BJ (cell line): Measurements from ENCODE around the gene ARID3B. TPM values are rescaled to one million over a fixed set of nuclear protein-coding genes. Genes with fewer than 3 reads are reported as not detected.
A peak's percentile ranks its signal among the peaks of the same experiment; 100 is the strongest.

Experiments
- CTCF ChIA-PET: fragments of 350-600 bp; formaldehyde crosslinking; extraction: SDS; loops from one replicate; lab custom pipeline; 2021; ENCODE audit warnings: antibody characterized with exemption, inconsistent platforms; lab: Yijun Ruan, JAX
- POLR2A ChIA-PET: fragments of 300-600 bp; sonication (Branson Sonifier 250); formaldehyde crosslinking; extraction: SDS; loops from one replicate; lab custom pipeline; 2021; ENCODE audit warnings: antibody characterized with exemption; lab: Charles Lee
- DNase-seq: peaks from one replicate; pipeline ENCODE4 v3.0.0-alpha.2; 2011; ENCODE audit warnings: low read depth
- H3K27me3 ChIP-seq: 2 replicates; pipeline ENCODE4 v1.6.0; 2011; ENCODE audit warnings: low read length; ENCODE audit not compliant: control insufficient read depth, insufficient read depth
- H3K36me3 ChIP-seq: 2 replicates; pipeline ENCODE4 v1.5.1; 2011; ENCODE audit warnings: low read length; ENCODE audit not compliant: control insufficient read depth, insufficient read depth
- H3K4me3 ChIP-seq: 2 replicates; pipeline ENCODE4 v1.5.1; 2011; ENCODE audit warnings: low read depth, mild to moderate bottlenecking, control low read depth, low read length
- CTCF ChIP-seq: IDR thresholded peaks from 2 replicates; pipeline ENCODE4 v1.5.1; 2011; ENCODE audit warnings: low read depth, mild to moderate bottlenecking, control low read depth, inconsistent platforms, low read length, moderate library complexity; ENCODE audit not compliant: insufficient read depth
- polyA plus RNA-seq: library from polyadenylated mRNA; depleted of rRNA; stranded (reverse); fragments of >200 nt; gene quantifications from 2 replicates; pipeline ENCODE4 v1.2.3, GENCODE V29; 2011

Gene ARID3B
- polyA plus RNA-seq, 1 experiment, result 1.5 TPM

DNA sequence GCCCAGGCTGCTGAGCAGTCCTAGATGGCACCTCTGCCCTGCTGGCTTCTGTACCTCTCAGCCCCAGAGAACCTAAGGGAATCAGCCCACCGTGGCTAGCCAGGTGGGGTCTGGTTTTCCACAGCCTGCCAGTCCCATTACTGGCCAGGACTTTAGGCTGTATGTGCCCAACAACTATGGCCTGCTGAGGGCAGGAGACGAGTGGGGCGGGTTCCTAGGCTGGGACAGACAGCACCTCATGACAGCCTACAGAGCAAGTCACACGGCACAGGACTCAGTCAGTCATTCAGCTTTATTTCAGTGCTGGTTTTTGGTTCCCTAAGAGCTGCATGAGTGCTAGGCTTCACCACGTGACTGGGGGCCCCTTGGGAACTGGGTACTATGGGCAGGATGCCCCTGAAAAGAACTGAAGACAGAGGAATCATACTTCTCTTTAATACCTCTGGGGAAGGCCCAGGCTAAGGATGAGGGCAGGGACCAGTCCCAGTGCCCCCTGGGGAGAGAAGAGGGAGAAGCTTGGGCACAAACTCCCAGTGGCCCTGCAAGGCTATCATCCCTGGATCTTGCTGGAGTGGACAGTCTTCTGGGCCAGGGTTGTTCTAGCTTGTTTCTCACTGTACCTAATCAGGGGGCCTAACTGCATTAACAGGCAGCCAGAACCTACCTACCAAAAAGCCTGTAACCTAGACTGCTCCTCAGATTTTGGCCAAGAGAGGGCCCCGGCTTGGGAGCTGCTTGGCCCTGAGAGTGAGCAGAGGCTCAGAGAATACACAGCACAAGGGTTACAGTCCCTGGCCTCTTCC, 89.5 kb downstream of the ARID3B start:
- Histone ChIP-seq H3K4me3 (no peak overlapping the region), H3K27me3 (no peaks in the 10 kb centered on the region), H3K36me3 (peaks cover 47% of the 10 kb centered on the region)
- ChIA-PET CTCF (interaction anchor here (0.6 to 22.3 kb wide), 19 partner anchors 10 to 319 kb away, joined by 3 to 563 read pairs (median 10); partner anchors contain the start of genes CLK3, CSK and CYP11A1), POLR2A (no interaction called here)
- DNase-seq, result no peak
- no peak for TF ChIP-seq CTCF

DNA sequence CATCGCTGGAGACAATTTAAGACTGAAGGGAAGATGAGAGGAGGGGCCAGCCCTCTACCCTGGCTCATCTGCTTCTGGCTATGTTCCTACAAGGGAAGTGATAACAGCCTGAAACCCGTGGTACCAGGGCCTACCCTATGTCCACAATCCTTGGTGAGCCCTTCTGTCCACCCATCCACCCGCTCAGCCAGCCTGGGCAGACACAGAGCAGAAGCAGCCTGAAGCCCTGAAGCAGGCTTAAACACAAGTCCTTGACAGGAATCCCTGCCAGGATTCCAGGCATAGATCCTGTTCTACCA, 90.0 kb downstream of the ARID3B start:
- peaks cover 43% of the 10 kb centered on the region for H3K36me3 ChIP-seq
- POLR2A ChIA-PET, result no interaction called here

GRCh38 chr15:74631408-74631807, 90.4 kb downstream of the ARID3B start:
- no peak for DNase-seq
- Histone ChIP-seq H3K36me3 (peaks cover 39% of the 10 kb centered on the region), H3K27me3 (no peaks in the 10 kb centered on the region), H3K4me3 (no peak overlapping the region)
- CTCF ChIA-PET, result interaction anchor here (0.6 to 22.3 kb wide), 29 partner anchors 9 to 318 kb away, joined by 3 to 563 read pairs (median 4); partner anchors contain the start of genes CLK3, CSK, CYP11A1 and UBL7
- no peak for TF ChIP-seq CTCF
- POLR2A ChIA-PET, result no interaction called here

More for the DNA sequence above, 90.0 kb downstream of the ARID3B start:
- Histone ChIP-seq H3K27me3 (no peaks in the 10 kb centered on the region), H3K4me3 (no peak overlapping the region)
- no peak for TF ChIP-seq CTCF
- DNase-seq, result no peak
- CTCF ChIA-PET, result interaction anchor here (0.6 to 22.3 kb wide), 23 partner anchors 10 to 319 kb away, joined by 3 to 563 read pairs (median 6); partner anchors contain the start of genes CLK3, CSK, CYP11A1 and UBL7

GRCh38 chr15:74631935-74632560, 91.0 kb downstream of the ARID3B start:
- peaks cover 36% of the 10 kb centered on the region for H3K36me3 ChIP-seq
- no peaks in the 10 kb centered on the region for H3K27me3 ChIP-seq
- no peak overlapping the region for H3K4me3 ChIP-seq
- CTCF ChIA-PET, result interaction anchor here (0.6 to 22.3 kb wide), 29 partner anchors 9 to 318 kb away, joined by 3 to 563 read pairs (median 4); partner anchors contain the start of genes CLK3, CSK, CYP11A1 and UBL7
- DNase-seq, result no peak
- POLR2A ChIA-PET, result no interaction called here
- peak; percentile 96 for TF ChIP-seq CTCF

DNA sequence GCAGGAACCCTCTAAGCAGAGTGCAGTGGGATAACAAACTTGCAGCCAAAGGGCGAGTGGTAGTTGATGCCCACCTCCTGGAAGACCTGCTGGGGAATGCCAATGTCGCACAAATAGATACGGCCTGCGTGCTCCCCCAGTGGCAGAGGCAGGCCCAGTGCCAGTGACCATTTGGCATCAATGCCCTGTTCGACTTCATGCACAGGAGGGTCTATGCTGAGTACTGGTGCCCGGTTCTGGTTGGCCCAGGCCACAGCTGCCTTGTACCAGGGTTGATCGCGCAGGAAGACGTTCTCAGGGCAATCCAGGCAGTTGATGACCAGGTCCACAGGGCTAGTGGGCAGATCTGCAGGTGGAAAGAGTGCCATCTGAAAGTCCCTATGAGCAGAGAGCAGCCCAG, 91.6 kb downstream of the ARID3B start:
- H3K36me3 ChIP-seq, result peaks cover 34% of the 10 kb centered on the region

More for the DNA sequence above, 91.6 kb downstream of the ARID3B start:
- TF ChIP-seq CTCF, result no peak
- no peaks in the 10 kb centered on the region for H3K27me3 ChIP-seq
- CTCF ChIA-PET, result interaction anchor here (0.6 to 22.3 kb wide), 21 partner anchors 8 to 317 kb away, joined by 3 to 563 read pairs (median 10); partner anchors contain the start of genes CLK3, CSK and CYP11A1
- DNase-seq, result no peak
- no peak overlapping the region for H3K4me3 ChIP-seq
- POLR2A ChIA-PET, result no interaction called here
